ENCODE data around the gene MTA3. TPM values are rescaled to one million over a fixed set of nuclear protein-coding genes. Genes with fewer than 3 reads are reported as not detected.

Gene MTA3
- total and polyA plus RNA-seq, 9 of the 15 experiments (the other 6 are each of a cell fraction or from before 2014, with no cell fraction given) = 12.4 to 39.6 (median 23.5) TPM

DNA sequence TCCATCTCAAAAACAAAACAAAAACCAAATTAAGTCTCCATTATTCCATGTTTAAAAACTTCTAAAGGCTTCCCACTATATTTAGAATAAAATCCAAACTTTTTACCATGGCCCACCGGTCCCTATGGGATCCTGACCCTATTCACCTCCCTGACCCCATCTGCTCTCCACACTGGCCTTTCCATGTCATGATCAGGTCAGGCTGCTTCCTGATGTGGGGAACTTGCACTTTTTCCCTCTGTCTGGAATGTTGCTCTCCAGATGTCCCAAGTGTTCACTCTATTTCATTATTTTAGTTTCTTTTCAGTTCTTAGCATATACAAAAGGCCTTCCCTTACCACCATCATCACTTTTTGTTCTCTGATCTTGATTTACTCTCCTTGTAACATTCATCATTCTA is 7.5 kb upstream of the MTA3 start:
- no peak for TF ChIP-seq POLR2G (IDR thresholded peaks at IDR 0.05; ENCODE audit: low read depth, low read length)
- TF ChIP-seq MCM7 (IDR thresholded peaks at IDR 0.05) = no peak
- no peak for TF ChIP-seq FOXK1 (CRISPR knock-in tag; IDR thresholded peaks at IDR 0.05; ENCODE audit: borderline replicate concordance)
- no peak for TF ChIP-seq KDM2B (CRISPR knock-in tag; IDR thresholded peaks at IDR 0.05)
- TF ChIP-seq PYGO2 (tag; IDR thresholded peaks at IDR 0.05) = no peak
- no peak for TF ChIP-seq FIP1L1 (IDR thresholded peaks at IDR 0.05; ENCODE audit: low read depth, low read length, poor library complexity, severe bottlenecking)
- no peak for TF ChIP-seq ZNF77 (CRISPR knock-in tag; IDR thresholded peaks at IDR 0.05)
- no peak for TF ChIP-seq MYBL2 (IDR thresholded peaks at IDR 0.05; ENCODE audit: low read depth)
- TF ChIP-seq MYBL2 (CRISPR knock-in tag; IDR thresholded peaks at IDR 0.05; ENCODE audit: borderline replicate concordance) = no peak
- no peak for TF ChIP-seq GATAD2B (IDR thresholded peaks at IDR 0.05; ENCODE audit: borderline replicate concordance)
- no peak for TF ChIP-seq ZNF140 (CRISPR knock-in tag; IDR thresholded peaks at IDR 0.05)
- no peak for TF ChIP-seq PHF8 (IDR thresholded peaks at IDR 0.05; ENCODE audit: borderline replicate concordance, low read length)
- TF ChIP-seq, protein P1, sequence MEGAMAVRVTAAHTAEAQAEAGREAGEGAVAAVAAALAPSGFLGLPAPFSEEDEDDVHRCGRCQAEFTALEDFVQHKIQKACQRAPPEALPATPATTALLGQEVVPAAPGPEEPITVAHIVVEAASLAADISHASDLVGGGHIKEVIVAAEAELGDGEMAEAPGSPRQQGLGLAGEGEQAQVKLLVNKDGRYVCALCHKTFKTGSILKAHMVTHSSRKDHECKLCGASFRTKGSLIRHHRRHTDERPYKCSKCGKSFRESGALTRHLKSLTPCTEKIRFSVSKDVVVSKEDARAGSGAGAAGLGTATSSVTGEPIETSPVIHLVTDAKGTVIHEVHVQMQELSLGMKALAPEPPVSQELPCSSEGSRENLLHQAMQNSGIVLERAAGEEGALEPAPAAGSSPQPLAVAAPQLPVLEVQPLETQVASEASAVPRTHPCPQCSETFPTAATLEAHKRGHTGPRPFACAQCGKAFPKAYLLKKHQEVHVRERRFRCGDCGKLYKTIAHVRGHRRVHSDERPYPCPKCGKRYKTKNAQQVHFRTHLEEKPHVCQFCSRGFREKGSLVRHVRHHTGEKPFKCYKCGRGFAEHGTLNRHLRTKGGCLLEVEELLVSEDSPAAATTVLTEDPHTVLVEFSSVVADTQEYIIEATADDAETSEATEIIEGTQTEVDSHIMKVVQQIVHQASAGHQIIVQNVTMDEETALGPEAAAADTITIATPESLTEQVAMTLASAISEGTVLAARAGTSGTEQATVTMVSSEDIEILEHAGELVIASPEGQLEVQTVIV (CRISPR knock-in tag; IDR thresholded peaks at IDR 0.05; ENCODE audit: borderline replicate concordance) = no peak
- CTCF ChIA-PET (ENCODE audit: low intra/inter-chr PET ratio) = no interaction called here
- no peak for ATAC-seq
- no peak overlapping the region for H3K4me3 ChIP-seq
- H3K9ac ChIP-seq (ENCODE audit: insufficient read depth in 1 of 2, low read depth in 2 of 2, low read length in 2 of 2) = no peak overlapping the region
- no TSS peak for BruUV-seq (replicated peaks)
- no peak overlapping the region for H2AFZ ChIP-seq (ENCODE audit: low read depth, low read length)
- no peaks in the 10 kb centered on the region for H4K20me1 ChIP-seq (replicated peaks; ENCODE audit: control insufficient read depth, insufficient read depth, low read length)
- no peaks in the 10 kb centered on the region for H3K79me2 ChIP-seq (ENCODE audit: control insufficient read depth, insufficient read depth, low read length)
- POLR2A ChIA-PET = no interaction called here
- H3K27ac ChIP-seq (ENCODE audit: extremely low read depth, low read depth, low read length) = no peak overlapping the region
- no peaks in the 10 kb centered on the region for H3K9me3 ChIP-seq (replicated peaks; ENCODE audit: control insufficient read depth, insufficient read depth, low read depth, low read length)
- in situ Hi-C loops (cut with MboI) (no loop called here), intact Hi-C loops (cut with micrococcal nuclease) (no loop called here)
- H3K4me2 ChIP-seq (ENCODE audit: insufficient read depth, low read length) = no peak overlapping the region
- H3K36me3 ChIP-seq (ENCODE audit: control insufficient read depth, insufficient read depth, low read length) = no peaks in the 10 kb centered on the region
- FAIRE-seq = no peak
- WGBS (ENCODE audit: insufficient coverage, low coverage, missing lambda C conversion rate) = 0% methylated on average over 1 of the region's 1 CpG
- DNase-seq (ENCODE audit: extremely low read depth in 1 of 4, low spot score in 3 of 4) = no peak
- H3K27me3 ChIP-seq (ENCODE audit: control insufficient read depth in 2 of 2, insufficient read depth in 2 of 2, low read length in 2 of 2) = peaks cover 9 to 20% of the 10 kb centered on the region in 2 experiments; a peak in 4 of 5 replicates
- H3K4me1 ChIP-seq (replicated peaks in 1 of 2; ENCODE audit: control insufficient read depth in 2 of 2, insufficient read depth in 2 of 2, low read length in 2 of 2) = no peaks in the 10 kb centered on the region; a peak in 1 of 5 replicates
- H3K9me1 ChIP-seq (ENCODE audit: control insufficient read depth, insufficient read depth, low read length) = no peaks in the 10 kb centered on the region

All from K562 (cell line).